CD4-positive, alpha-beta T cell treated with Interleukin-17A for 4 hours (primary cell): ENCODE measurements around the gene KHDC1.
"Not testable (repeated sequence)": the region's sequence is repeated elsewhere in the genome, so short reads cannot be mapped to it uniquely, and the experiment has no call there.

Experiments
- DNase-seq: peaks from one replicate; pipeline ENCODE4 v3.0.0-alpha.2; 2020; ENCODE audit warnings: mixed read lengths

The KHDC1 gene

GRCh38 chr6:73248192-73248903 lies 14.6 kb downstream of the KHDC1 start:
- no peak for DNase-seq

GRCh38 chr6:73242001-73242400 lies 21.0 kb downstream of the KHDC1 start:
- DNase-seq: no peak

- no peak for DNase-seq
Observed at GRCh38 chr6:73240730-73241129, 22.3 kb downstream of the KHDC1 start.

- no peak for DNase-seq
Observed at GRCh38 chr6:73236144-73236750, 26.7 kb downstream of the KHDC1 start.

GRCh38 chr6:73234733-73235132 lies 28.3 kb downstream of the KHDC1 start:
- no peak for DNase-seq

- DNase-seq: not testable (repeated sequence)
Observed at GRCh38 chr6:73233971-73234370, 29.0 kb downstream of the KHDC1 start.

- DNase-seq: no peak
Observed at GRCh38 chr6:73233048-73233447, 29.9 kb downstream of the KHDC1 start.

GRCh38 chr6:73231986-73232391 lies 31.0 kb downstream of the KHDC1 start:
- no peak for DNase-seq

- DNase-seq: no peak
Observed at GRCh38 chr6:73227606-73228255, 35.3 kb downstream of the KHDC1 start.

GRCh38 chr6:73225396-73225795 lies 37.6 kb downstream of the KHDC1 start, which contains the start of gene KHDC1L:
TSS of gene KHDC1L (minus strand) at chr6:73225496. CDS start at chr6:73225408, 88 bp downstream.
- DNase-seq: no peak

GRCh38 chr6:73216859-73217258 lies 46.1 kb downstream of the KHDC1 start:
- DNase-seq: no peak

- DNase-seq: no peak
Observed at GRCh38 chr6:73209117-73209516, 53.9 kb downstream of the KHDC1 start.

- DNase-seq: no peak
Observed at GRCh38 chr6:73207221-73207837, 55.7 kb downstream of the KHDC1 start.

- no peak for DNase-seq
Observed at GRCh38 chr6:73204252-73204651, 58.7 kb downstream of the KHDC1 start.

GRCh38 chr6:73203098-73203497 lies 59.9 kb downstream of the KHDC1 start:
- no peak for DNase-seq

GRCh38 chr6:73200735-73201134 lies 62.3 kb downstream of the KHDC1 start:
- DNase-seq: no peak

- DNase-seq: no peak
Observed at GRCh38 chr6:73200247-73200646, 62.7 kb downstream of the KHDC1 start.

- no peak for DNase-seq
Observed at GRCh38 chr6:73194744-73195143, 68.3 kb downstream of the KHDC1 start.

GRCh38 chr6:73193302-73193701 lies 69.7 kb downstream of the KHDC1 start:
- not testable (repeated sequence) for DNase-seq
